RCC 7860 (cell line): ENCODE results near the gene SYT12.
"Not testable (repeated sequence)": the region's sequence is repeated elsewhere in the genome, so short reads cannot be mapped to it uniquely, and the experiment has no call there.

ENCODE experiments used
- DNase-seq: peaks from one replicate; pipeline ENCODE4 v3.0.0-alpha.2; 2015; ENCODE audit warnings: low spot score
- FAIRE-seq: peaks from 2 replicates; lab custom pipeline; 2012; peaks lifted over from hg19 to GRCh38; lab: Jason Lieb, UNC

The SYT12 gene

DNA sequence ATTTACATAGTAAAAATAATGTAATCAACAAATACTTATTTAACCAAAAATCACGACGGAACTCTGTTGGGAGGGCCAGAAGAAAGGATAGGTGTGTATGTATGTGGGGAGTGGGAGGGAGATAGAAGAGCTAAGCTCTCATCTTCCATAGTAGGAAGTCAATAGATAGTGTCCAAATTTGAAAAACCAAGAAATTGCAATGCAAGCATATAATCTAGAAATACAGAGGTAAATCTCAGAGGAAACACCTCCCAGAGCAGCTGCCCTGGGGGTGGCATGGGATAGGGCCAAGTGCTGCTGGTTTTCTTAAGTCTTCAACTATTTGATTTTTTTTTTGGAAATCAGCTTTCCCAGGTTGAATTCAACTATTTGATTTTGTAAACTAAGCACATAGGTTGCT is 30.9 kb upstream of the SYT12 start:
- FAIRE-seq = no peak
- no peak for DNase-seq

DNA sequence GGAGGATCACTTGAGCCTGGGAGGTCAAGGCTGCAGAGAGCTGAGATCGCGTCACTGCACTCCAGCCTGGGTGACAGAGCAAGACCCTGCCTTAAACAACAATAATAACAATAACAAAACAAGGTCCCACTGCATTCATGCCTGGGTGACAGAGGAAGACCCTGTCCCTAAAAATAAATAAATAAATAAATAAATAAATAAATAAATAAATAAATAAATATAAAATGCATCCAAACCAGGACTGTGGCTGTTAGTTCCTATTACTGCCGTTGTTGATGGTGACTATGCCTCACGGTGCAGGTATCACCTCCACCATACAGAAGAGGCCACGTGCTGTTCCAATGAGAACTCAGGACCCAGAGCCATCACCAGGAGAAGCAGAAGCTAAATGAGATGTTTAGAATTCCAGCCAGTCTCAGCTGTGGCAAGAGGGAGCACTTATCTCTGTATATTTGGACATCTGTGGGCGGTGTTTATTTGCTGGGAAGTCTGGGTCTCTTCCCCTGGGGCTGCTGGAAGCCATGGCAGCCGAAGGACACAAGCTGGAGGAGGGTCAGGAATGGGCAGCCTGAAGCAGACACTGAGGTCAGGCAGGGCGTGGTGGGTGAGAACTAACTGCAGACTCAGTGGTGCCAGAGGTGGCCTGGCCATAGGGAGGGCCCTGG is 26.2 kb upstream of the SYT12 start:
- DNase-seq (no peak), FAIRE-seq (no peak)

DNA sequence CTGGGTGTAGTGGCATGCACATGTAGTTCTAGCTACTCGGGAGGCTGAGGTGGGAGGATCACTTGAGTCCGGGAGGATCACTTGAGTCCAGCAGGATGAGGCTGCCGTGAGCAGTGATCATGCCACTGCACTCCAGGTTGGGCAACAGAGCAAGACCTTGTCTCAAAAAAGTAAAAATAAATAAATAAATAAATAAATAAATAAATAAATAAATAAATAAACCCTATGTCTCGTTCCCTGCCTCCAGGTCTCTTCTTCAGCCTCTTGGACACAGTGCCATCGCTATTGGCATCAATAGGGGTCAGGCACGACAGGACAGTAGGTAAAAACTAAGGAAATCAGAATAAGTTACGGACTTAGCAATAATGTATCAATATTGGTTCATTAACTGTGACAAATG is 23.4 kb upstream of the SYT12 start:
- DNase-seq (no peak), FAIRE-seq (no peak)

DNA sequence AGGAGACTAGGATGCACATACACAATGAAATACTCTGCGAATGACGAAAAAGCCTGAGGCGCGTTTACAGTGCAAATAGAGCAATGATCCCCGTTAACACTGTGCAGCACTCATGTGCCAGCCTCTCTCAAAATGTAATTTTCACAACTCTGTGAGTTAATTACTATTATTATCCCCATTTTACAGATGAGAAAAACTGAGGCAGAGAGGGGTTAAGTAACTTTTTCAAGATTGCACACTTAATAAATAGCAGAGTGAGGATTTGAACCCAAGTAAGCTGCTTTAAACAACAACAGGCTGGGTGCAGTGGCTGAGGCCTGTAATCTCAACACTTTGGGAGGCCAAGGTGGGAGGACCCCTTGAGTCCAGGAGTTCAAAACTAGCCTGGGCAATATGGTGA is 21.6 kb upstream of the SYT12 start:
- no peak for DNase-seq
- no peak for FAIRE-seq

DNA sequence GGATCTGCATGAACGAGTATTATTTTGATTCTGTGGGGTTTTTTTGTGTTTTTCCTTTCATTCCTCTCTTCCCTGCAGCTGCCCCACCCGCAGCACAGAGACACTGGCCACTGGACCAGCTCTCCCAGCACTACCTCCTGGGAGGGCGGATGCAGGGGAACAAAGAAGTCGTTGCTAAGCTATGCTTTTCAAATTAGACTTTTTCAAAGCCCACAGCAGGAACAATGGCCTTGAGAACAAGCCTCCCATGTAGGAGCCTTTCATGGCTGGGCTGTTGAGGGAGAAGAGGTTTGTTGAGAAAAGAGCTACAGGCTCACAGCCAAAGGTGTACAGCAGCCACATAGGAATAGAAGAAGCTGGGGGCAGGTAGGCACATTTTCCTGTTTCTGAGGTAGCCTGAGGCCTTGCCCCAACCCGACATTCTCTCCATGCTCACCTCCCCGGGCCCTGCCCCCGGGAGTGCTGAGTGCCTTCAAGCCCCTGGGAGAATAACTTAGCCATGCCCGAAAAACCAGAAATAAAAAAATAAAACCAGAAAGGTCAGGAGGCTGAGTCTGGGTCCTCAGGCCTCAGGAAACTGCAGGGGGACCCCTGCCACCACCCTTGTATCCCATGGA is 20.5 kb upstream of the SYT12 start:
- DNase-seq (no peak), FAIRE-seq (no peak)

DNA sequence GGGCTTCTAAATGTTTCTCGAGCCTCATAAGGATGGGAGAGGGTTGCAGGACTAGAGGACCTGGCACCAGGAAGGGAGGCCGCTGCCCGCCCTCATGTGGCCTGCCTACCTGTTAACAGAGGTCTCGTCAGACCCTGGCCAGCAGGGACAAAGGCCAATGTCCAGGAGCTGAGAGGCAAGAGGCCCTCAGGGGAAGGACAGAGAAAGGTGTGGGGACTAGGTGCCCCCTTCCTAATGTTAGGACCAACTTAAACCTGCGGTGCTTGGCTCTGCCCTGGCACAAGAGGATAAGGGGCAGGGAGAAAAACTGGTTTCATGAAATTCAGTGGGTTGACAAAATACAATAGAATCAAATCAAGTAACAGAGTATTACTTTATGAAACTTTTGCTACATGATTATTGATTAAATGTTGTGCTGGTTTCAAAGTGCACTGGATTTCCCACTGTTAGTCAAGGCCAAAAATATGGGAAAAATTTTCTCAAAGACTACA is 20.0 kb upstream of the SYT12 start:
- DNase-seq = no peak
- FAIRE-seq = no peak

DNA sequence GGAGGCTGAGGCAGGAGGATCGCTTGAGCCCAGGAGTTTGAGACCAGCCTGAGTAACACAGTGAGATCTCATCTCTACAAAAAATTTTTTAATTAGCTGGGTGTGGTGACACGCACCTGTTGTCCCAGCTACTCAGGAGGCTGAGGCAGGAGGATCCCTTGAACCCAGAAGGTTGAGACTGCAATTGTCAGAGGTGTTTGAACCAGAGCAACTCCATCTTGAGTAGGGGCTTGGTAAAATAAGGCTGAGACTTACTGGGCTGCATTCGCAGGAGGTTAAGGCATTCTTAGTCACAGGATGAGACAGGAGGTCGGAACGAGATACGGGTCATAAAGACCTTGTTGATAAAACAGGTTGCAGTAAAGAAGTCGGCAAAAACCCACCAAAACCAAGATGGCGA is 17.7 kb upstream of the SYT12 start:
- DNase-seq, FAIRE-seq: not testable (repeated sequence)

DNA sequence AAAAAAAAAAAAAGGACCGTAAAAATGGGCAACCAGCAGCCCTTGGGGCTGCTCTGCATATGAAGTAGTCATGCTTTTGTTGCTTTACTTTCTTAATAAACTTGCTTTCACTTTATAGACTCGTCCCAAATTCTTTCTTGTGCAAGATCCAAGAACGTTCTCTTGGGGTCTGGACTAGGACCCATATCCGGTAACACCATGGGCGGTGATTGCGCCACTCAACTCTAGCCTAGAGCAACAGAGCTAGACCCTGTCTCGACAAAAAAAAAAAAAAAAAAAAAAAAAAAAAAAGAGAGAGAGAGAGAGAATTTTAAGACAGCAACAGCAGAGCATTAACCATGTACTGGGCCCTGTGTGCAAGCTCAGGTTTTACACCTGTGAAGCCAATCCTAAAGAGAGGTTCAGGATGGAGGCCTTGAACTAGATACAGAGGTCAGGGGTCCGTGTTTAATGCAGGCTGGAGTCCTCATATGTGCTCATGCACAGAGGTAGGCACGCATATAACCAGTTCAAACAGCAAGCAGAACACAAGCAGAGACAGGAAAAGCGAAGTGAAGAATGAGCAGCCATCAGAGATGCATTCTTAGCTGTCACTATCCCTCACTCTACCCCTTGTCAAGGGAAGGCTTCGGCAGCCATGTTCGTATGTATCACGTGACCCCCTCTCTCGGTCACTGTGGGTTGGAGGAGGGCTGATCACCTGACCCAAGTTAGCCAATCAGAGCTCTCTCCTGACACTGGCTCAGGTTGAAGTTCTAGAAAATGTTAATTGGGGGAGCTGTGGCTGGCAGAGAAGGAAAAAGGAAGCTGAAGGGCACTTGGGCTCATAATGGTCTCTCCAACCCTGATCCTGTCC is 16.7 kb upstream of the SYT12 start:
- DNase-seq (no peak), FAIRE-seq (no peak)

DNA sequence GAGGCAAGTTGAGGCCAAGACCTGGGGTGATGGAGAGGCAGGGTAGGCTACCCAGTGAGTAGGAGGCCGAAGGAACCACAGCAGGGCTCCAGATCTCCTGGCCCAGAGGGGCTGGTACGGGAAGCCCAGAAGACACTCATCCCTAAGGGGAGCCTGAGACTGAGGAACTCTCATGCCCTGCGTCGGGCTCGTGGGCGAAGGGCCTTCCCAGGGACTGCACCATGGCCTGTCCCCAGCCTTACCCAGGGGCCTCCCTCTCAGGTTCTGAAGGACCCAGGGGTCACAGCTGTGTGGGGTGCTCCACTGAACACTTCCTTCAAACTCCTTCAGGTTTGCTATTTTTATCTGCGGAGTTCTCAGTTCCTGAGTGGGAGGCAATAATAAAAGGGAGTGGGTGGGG is 15.8 kb upstream of the SYT12 start:
- FAIRE-seq (no peak), DNase-seq (no peak)

DNA sequence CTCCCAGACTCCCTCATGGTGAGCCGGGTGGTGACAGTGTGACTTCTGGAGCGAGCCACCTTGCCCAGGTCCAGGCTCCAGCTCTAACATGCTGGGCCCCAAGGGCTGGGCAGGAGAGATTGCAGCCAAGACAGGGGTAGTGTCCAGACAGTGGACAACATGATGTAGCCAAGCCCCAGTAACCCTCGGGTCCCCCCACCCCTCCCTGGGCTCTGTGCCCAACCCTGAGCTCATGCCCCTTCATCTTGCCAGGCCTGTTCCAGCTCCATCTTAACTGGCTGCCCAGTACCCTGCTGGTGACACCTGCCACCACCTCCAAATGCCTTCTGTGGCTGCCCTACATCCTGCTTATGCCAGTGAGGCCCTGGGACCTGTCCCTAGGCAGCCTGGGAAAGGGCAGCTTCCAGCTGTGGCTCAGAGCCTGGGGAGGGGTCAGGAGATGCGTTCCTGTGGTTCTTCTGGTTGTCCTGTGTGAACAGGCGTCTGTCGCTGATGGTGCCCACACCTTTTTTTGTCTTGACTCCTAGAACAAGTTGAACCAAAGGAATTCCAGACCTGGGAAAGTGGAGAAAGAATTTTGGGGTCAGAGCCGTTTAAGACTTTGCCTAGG is 12.5 kb upstream of the SYT12 start:
- FAIRE-seq (no peak), DNase-seq (no peak)

DNA sequence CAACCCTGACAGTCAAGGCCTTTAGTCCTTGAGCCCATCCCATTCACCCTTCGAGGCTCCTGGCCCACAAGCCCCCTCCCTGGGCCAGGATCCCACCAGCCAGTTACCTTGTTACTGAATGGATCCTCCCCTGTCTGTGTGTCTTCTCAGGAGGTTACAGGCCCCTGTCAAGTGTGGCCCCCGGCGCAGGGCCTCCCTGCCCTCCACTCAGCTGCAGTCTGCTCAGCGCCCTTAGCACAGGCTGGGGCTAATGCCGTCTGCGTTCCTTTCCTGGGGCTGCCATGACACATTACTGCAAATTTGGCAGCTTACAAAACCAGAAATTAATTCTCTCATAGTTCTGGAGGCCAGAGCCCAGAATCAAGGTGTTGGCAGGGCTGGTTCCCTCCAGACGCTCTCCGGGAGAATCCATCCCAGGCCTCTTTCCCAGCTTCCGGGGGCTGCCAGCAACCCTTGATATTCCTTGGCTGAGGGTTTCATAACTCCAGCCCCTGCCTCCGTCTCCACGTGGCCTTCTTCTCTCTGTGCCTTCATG is 9.4 kb upstream of the SYT12 start:
- no peak for FAIRE-seq

DNA sequence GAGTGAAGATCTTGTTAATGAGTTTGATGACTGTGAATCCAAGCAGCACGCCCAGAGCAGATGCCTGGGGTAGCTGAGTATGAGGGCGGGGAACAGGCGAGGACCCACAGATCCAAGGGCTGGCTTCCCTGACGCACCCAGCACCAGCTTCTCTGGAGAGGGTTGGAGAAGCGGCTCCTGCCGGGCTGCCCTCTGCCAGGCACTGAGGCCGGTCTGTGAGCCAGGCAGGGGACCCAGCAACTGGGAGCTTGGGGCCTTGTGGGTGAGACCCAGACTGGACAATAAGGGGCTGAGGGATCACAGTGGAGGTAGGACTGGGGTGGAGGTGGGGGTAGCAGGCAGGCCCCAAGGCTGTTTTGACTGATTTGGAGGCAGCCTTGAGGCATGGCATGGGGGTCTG is 8.6 kb upstream of the SYT12 start:
- FAIRE-seq (no peak), DNase-seq (no peak)

More for the DNA sequence above, 9.4 kb upstream of the SYT12 start:
- DNase-seq = no peak

DNA sequence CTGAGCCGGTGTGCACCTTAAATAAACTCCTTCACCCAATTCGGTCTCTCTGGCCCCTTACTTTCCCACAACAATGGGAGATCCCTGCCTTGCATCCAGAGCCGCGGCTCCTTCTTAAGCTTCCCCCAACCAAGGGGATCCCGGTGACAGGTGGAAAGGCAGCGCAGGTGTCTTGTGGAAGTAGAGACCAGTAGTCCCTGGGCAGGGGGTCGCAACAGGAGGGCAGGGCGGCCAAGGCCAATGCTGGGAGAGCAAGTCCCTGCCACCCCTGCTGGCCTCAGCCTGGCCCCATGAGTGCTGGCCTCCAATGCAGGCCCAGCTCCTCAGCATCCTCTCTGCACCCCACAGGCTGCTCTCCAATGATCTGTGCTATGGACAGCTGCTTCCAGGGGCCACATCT is 7.9 kb upstream of the SYT12 start:
- FAIRE-seq (no peak), DNase-seq (no peak)

DNA sequence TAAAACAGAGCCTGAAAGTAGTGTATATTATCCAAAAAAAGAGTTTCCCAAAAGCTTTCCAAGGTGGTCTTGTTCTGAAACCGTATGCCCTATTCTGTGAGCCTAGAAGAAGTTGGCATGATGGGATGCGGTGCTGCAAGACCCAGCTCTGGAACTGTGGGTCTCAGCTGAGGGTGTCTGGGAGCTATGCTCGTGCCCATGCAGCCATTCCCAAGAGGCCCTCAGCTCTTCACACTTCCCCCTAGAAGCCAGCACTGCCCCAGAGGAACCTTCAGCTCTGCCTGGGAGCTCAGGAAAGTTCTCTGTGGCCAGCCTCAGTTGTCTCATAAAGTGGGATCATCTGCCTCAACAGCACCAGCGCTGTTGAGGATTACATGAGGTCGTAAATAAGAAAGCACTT is 6.4 kb upstream of the SYT12 start:
- DNase-seq = no peak
- no peak for FAIRE-seq

DNA sequence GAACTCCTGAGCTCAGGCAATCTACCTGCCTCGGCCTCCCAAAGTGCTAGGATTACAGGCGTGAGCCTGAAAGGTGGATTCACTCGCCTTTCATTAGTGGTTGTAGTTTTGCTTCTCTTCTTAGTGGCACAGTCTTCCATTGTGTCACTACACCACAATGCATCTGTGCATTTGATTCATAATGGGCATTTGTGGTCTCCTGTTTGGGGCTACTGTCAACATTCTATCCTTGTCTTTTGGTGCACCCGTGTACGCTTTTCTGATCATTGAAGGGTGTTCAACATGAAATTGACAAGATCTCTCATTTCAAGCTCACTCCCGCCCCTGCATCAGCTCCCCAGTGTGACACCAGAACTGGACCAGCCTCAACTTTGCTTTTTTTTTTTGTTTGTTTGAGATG is 2.0 kb upstream of the SYT12 start:
- FAIRE-seq = no peak
- no peak for DNase-seq

DNA sequence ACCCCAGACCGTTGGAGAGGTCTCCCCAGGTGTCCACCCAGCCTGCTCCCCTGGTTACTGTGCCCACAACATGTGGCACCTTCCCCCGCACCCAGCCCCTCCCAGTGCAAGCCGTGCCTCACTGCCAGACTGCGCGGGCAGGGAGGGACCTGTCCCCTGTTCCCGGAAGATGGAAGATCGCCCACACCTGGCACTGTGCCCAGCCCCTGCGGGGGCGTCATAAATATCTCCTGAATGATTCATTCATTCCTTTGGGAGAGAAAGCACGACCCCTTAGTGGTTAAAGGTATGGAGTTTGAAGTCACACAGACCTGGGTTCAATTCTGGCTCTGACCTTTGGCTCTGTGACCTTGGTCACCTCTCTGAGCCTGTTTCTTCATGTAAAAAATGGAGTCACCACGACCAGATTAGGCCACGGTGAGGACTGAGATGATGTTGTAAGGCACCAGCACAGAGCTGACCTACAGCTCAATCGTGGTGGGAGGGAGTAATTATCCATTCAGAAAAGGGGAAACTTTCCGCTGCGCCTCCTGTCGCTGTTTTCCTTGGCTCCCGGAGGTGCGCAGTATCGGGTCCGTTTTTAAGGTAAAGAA is 497 bp upstream of the SYT12 start:
- FAIRE-seq (peak; percentile 90), DNase-seq (peak; percentile 84)

DNA sequence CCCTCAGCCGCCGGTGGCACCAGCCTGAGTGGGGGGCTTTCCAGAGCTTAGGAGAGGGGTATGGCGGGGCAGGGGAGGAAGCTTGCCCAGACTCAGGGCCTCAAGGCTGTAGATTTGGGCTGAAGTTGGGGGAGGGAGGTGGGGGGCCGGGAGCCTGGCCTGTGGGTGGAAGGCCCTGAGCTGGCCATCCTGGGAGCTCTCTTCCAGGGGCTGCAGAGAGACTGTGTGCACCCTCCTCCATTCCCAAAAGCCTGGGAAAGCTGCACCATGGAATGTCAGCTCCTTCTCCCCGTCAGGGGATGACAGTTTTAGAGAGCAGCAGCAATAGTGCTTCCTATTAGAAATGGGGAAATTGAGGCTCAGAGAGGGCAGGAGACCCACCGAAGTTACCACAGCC is 1.0 kb downstream of the SYT12 start:
- FAIRE-seq (no peak), DNase-seq (no peak)

DNA sequence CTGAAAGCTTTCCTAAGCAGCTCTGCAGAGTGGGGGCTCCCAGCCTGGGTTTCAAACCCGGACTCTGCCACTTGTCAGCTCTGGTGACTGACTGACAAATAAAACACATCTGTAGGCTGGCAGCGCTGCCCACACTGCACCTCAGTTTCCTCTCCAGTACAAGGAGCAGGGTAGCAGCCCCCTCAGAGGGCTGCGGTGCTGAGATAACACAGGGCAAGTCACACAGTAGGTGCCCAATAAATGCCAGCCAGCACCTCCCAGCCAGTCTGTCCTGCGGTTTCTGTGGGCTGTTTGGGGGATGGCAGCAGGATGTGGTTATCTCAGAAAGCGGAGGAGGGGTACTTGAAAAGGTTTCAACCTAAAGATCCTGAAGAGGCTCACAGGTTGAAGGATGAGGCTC is 1.5 kb downstream of the SYT12 start:
- DNase-seq = peak; percentile 65
- peak; percentile 54 for FAIRE-seq

DNA sequence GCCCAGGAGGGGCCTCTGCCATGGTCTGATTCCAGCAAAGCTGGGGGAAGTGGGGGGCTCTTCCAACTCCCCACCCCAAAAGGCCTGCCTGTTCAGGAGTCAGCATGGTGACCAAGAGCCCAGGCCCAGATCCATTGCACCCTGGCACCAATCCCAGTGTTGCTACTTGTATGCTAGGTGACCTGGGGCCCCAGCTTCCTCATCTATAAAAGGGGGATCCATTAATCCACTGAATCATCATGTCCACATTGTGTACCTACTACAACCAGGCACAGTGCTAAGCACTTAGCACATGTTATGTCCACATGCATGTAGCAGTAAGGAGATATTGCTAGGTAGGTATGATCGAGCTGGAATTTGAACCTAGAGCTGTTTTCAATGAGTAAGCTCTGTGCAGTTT is 2.0 kb downstream of the SYT12 start:
- FAIRE-seq (no peak), DNase-seq (no peak)

DNA sequence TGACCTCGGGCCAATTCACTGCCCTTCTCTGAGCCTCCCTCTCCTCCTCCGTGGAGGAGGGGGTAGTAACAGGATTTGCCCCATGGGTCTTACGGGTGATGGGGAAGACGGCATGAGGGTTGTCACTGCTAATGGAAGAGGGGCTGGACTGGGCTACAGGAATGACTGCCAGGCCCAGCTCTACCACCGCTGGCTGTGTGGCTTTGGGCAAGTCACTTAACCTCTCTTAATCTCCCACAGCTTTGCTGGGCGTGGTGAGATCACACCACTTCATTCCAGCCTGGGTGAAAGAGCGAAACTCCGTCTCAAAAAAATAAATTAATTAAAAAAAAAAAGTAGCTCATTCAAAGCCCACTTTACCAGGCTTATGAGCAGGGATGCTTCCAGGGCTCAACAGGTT is 2.8 kb downstream of the SYT12 start:
- DNase-seq (no peak), FAIRE-seq (no peak)

DNA sequence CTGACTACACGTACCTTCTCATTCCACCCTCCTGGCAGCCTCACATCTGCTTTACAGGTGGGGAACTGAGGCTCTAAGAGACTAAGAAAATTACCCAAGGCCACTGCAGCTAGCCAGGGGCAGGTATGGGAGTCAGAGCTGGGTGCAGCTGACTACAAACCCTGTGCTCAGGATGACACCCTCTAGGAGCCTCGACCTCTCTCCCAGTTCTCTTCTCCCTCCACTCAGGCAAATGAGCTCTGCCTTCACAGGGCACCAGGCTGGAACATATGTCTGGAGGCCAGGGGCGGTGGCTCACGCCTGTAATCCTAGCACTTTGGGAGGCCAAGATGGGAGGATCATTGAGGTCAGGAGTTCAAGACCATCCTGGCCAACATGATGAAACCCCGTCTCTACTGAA is 4.0 kb downstream of the SYT12 start:
- no peak for DNase-seq
- no peak for FAIRE-seq
